GM23248 (cell line): ENCODE results near the gene WDR38. TPM values are rescaled to one million over a fixed set of nuclear protein-coding genes. Genes with fewer than 3 reads are reported as not detected.

Source experiments
- DNase-seq: peaks from one replicate; pipeline ENCODE4 v3.0.0-alpha.2; 2015
- H2AFZ ChIP-seq: fragments of 200-600 bp; sonication (generic); 2 replicates; pipeline ENCODE4 v1.6.1; 2016; ENCODE audit warnings: antibody characterized with exemption
- H3F3A ChIP-seq: fragments of 200-600 bp; sonication (generic); 2 replicates; pipeline ENCODE4 v1.6.1; 2016; ENCODE audit warnings: mild to moderate bottlenecking, antibody characterized with exemption, mixed run types; ENCODE audit not compliant: insufficient read depth
- H3K27ac ChIP-seq: fragments of 200-600 bp; sonication (generic); 2 replicates; pipeline ENCODE4 v1.5.1; 2016; ENCODE audit warnings: mild to moderate bottlenecking
- H3K27me3 ChIP-seq: fragments of 200-600 bp; sonication (generic); replicated peaks from 2 replicates; pipeline ENCODE4 v1.6.1; 2016; ENCODE audit warnings: mild to moderate bottlenecking; ENCODE audit not compliant: insufficient read depth
- H3K36me3 ChIP-seq: fragments of 200-600 bp; sonication (generic); 2 replicates; pipeline ENCODE4 v1.6.1; 2016; ENCODE audit warnings: low read depth, mild to moderate bottlenecking
- H3K4me1 ChIP-seq: fragments of 200-600 bp; sonication (generic); 2 replicates; pipeline ENCODE4 v1.6.1; 2016; ENCODE audit warnings: mild to moderate bottlenecking; ENCODE audit not compliant: insufficient read depth
- H3K4me2 ChIP-seq: fragments of 200-600 bp; sonication (generic); one replicate; pipeline ENCODE4 v1.6.1; 2016; ENCODE audit warnings: mild to moderate bottlenecking; ENCODE audit not compliant: unreplicated experiment
- H3K4me3 ChIP-seq: fragments of 200-600 bp; sonication (generic); 2 replicates; pipeline ENCODE4 v1.5.1; 2016; ENCODE audit warnings: mild to moderate bottlenecking
- H3K79me2 ChIP-seq: fragments of 200-600 bp; sonication (generic); 2 replicates; pipeline ENCODE4 v1.6.1; 2016; ENCODE audit warnings: mild to moderate bottlenecking; ENCODE audit not compliant: insufficient read depth
- H3K9ac ChIP-seq: fragments of 200-600 bp; sonication (generic); 2 replicates; pipeline ENCODE4 v1.6.1; 2016; ENCODE audit warnings: mild to moderate bottlenecking
- H3K9me2 ChIP-seq: fragments of 200-600 bp; sonication (generic); 2 replicates; pipeline ENCODE4 v1.6.1; 2016; ENCODE audit warnings: mixed run types, mild to moderate bottlenecking, moderate library complexity; ENCODE audit not compliant: insufficient read depth
- H3K9me3 ChIP-seq: fragments of 200-600 bp; sonication (generic); one replicate; pipeline ENCODE4 v1.6.1; 2017; ENCODE audit warnings: low read depth
- H4K20me1 ChIP-seq: fragments of 200-600 bp; sonication (generic); 2 replicates; pipeline ENCODE4 v1.6.0; 2016; ENCODE audit not compliant: insufficient read depth
- EZH2 ChIP-seq: fragments of 200-600 bp; sonication (generic); IDR thresholded peaks from 2 replicates; pipeline ENCODE4 v1.6.1; 2018; ENCODE audit warnings: antibody characterized with exemption, mild to moderate bottlenecking; ENCODE audit not compliant: insufficient read depth, poor library complexity, severe bottlenecking
- EZH2phosphoT487 ChIP-seq: fragments of 200-600 bp; sonication (generic); IDR thresholded peaks from 2 replicates; pipeline ENCODE4 v1.6.1; 2018; ENCODE audit warnings: antibody characterized with exemption, moderate library complexity, mild to moderate bottlenecking, low read depth; ENCODE audit not compliant: insufficient read depth
- WGBS, 2 experiments: methylation state at CpG; one replicate each; pipeline ENCODE4 v1.1.6; 2015 to 2017; ENCODE audit warnings: low lambda C conversion rate in 2 of 2, low coverage in 1 of 2; ENCODE audit errors: missing lambda C conversion rate in 2 of 2; 5-methylcytosine and 5-hydroxymethylcytosine counted together
- in situ Hi-C: fragments of 300-500 bp; cut with MboI; formaldehyde crosslinking; loops from 2 replicates; pipeline ENCODE4 v1.15.0; 2020
- polyA plus RNA-seq: library from polyadenylated mRNA; unstranded; fragments of >200 nt; fragmentation: Nextera tagmentation; extraction: Ambion mirVana; gene quantifications from 2 replicates; pipeline ENCODE4 v1.2.1, GENCODE V29; 2016
- total RNA-seq: library from RNA; depleted of rRNA; stranded (reverse); fragments of >200 nt; shearing (Covaris generic); gene quantifications from 2 replicates; pipeline ENCODE4 v1.2.3, GENCODE V29; 2014

The WDR38 gene
- total and polyA plus RNA-seq, 2 experiments from 2014 or later = not detected

DNA sequence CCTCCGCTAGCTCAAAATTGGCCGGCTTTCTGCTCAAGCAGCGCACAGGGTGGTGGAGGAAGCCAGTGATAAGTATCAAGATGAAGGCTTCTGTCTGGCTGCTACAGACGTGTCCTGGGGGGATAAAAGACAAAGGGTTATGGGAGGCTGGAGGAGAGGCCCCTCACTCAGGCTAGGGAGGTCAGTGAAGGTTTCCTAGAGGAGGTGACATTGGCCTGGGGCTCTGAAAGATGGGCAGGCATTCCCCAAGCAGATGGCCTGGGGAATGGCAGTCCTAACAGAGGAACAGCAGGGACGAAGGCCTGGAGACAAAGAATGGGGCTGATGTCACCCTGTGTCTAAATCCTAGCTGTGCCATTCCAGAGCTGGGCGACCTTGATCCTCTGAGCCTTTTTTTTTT is 44.0 kb upstream of the WDR38 start:
- Histone ChIP-seq H3K4me1 (peaks cover 27% of the 10 kb centered on the region), H3K9ac (no peak overlapping the region), H2AFZ (no peak overlapping the region), H3K4me3 (no peak overlapping the region), H3K79me2 (no peaks in the 10 kb centered on the region), H3K4me2 (no peak overlapping the region), H3K27ac (no peak overlapping the region), H3F3A (peaks cover 19% of the 10 kb centered on the region), H3K9me3 (no peaks in the 10 kb centered on the region), H3K27me3 (no peaks in the 10 kb centered on the region), H4K20me1 (no peaks in the 10 kb centered on the region), H3K9me2 (no peaks in the 10 kb centered on the region), H3K36me3 (no peaks in the 10 kb centered on the region)
- in situ Hi-C loops = no loop called here
- 94 to 96% methylated on average over 6 of the region's 6 CpGs for WGBS, 2 experiments
- no peak for DNase-seq
- TF ChIP-seq EZH2 = no peak

DNA sequence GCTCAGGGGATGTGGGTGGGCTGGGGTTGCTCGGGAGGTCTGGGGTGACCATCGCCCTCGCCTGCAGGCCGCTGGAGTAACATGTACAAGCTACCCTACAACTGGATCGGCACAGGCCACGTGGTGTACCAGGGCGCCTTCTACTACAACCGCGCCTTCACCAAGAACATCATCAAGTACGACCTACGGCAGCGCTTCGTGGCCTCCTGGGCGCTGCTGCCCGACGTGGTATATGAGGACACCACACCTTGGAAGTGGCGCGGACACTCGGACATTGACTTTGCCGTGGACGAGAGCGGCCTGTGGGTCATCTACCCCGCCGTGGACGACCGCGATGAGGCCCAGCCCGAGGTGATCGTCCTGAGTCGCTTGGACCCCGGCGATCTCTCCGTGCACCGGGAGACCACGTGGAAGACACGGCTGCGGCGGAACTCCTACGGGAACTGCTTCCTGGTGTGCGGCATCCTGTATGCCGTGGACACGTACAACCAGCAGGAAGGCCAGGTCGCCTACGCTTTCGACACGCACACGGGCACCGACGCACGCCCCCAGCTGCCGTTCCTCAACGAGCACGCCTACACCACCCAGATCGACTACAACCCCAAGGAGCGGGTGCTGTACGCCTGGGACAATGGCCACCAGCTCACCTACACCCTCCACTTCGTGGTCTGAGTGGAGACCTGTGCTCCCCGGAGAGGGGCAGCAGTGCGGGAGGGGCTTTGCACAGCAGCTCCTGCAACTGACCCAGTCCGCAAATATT is 43.3 kb upstream of the WDR38 start:
- in situ Hi-C loops = no loop called here
- no peaks in the 10 kb centered on the region for H3K27me3 ChIP-seq
- DNase-seq = no peak
- no peaks in the 10 kb centered on the region for H4K20me1 ChIP-seq
- H3K9ac ChIP-seq = no peak overlapping the region
- no peak overlapping the region for H3K27ac ChIP-seq
- no peaks in the 10 kb centered on the region for H3K36me3 ChIP-seq
- H3K4me1 ChIP-seq = peaks cover 27% of the 10 kb centered on the region
- H3K4me3 ChIP-seq = no peak overlapping the region
- no peaks in the 10 kb centered on the region for H3K79me2 ChIP-seq
- peaks cover 19% of the 10 kb centered on the region for H3F3A ChIP-seq
- H3K9me2 ChIP-seq = no peaks in the 10 kb centered on the region
- H2AFZ ChIP-seq = no peak overlapping the region; the same call in 1 of the 2 replicates
- 96 to 98% methylated on average over 57 to 59 of the region's 60 CpGs for WGBS, 2 experiments
- H3K9me3 ChIP-seq = no peaks in the 10 kb centered on the region
- H3K4me2 ChIP-seq = no peak overlapping the region
- no peak for TF ChIP-seq EZH2phosphoT487
- no peak for TF ChIP-seq EZH2

DNA sequence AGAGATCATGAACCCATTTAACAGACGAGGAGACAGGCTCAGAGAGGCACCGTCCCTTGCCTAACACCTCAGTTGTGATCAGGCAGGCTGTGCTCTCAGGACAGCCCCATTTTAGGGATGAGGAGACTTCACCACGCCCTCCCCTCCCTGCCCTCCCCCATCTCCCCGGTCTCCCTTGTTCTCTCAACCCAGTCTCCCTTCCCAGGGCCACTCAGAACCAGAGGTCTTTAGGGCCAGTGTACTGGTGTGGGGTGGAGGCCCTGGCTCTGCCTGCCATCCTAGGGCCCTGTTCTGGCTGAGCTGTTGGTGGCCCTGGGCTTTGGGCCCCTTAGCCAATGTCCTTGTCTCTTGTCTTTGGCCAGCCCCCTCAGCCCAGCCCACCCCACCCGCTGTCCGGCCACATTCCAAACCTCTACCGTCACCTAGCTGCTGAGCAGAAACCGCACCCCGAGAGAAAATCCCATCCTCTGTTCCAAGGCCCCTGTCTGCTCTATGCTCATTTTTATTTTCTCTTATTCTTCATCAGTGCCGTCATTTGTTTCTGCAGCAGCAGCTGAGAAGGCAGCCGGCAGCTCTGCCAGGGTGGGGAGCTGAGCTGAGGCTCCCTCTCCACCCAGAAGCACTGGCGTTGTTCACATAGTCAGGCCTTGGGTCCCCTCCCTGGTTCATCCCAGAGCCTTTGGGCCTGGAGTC is 42.5 kb upstream of the WDR38 start:
- Histone ChIP-seq H3K4me1 (peaks cover 27% of the 10 kb centered on the region), H3K79me2 (no peaks in the 10 kb centered on the region), H3K9ac (peak overlapping the region; percentile 70), H4K20me1 (no peaks in the 10 kb centered on the region), H3K4me3 (0 out of 2 replicates have a peak overlapping the region, but pooled peaks have one; percentile 11), H2AFZ (peak overlapping the region; percentile 83), H3K36me3 (no peaks in the 10 kb centered on the region), H3F3A (peaks cover 19% of the 10 kb centered on the region), H3K27me3 (no peaks in the 10 kb centered on the region), H3K27ac (peak overlapping the region; percentile 68), H3K9me3 (no peaks in the 10 kb centered on the region), H3K9me2 (no peaks in the 10 kb centered on the region), H3K4me2 (peak overlapping the region; percentile 59)
- DNase-seq = peak; percentile 85
- in situ Hi-C loops = no loop called here
- 20 to 25% methylated on average over 9 to 12 of the region's 12 CpGs for WGBS, 2 experiments
- no peak for TF ChIP-seq EZH2
- no peak for TF ChIP-seq EZH2phosphoT487

DNA sequence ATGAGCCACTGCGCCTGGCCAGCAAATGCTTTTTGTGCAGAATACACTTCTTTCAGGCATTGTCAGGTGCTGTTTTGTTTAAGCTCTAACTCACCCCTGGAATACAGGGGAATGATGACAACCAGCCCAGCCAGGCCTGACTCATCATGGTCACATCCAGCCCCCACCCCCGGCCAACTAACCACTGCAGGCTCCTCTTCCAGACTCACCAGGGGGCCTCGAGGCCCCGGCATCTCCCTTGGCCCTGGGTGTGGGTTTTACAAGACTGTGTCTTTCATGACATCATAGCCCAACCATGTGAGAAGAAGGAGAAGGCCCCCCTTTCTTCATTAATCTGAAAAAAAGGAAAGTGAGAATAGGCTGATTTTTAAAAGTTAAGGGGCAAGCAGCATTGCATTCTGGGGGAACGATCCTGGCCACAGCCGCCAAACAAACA is 40.8 kb upstream of the WDR38 start:
- Histone ChIP-seq H3K9me3 (no peaks in the 10 kb centered on the region), H3K4me2 (peak overlapping the region; percentile 59), H2AFZ (no peak overlapping the region), H3K9me2 (no peaks in the 10 kb centered on the region), H3K4me1 (peaks cover 27% of the 10 kb centered on the region), H3K79me2 (no peaks in the 10 kb centered on the region), H3K36me3 (no peaks in the 10 kb centered on the region), H3K27ac (peak overlapping the region; percentile 26; the same call in 1 of the 2 replicates), H3K4me3 (no peak overlapping the region), H4K20me1 (no peaks in the 10 kb centered on the region), H3K9ac (0 out of 2 replicates have a peak overlapping the region, but pooled peaks have one; percentile 70), H3F3A (peaks cover 19% of the 10 kb centered on the region), H3K27me3 (no peaks in the 10 kb centered on the region)
- TF ChIP-seq EZH2 = no peak
- no peak for TF ChIP-seq EZH2phosphoT487
- 20 to 25% methylated on average over 6 of the region's 6 CpGs for WGBS, 2 experiments
- in situ Hi-C loops = no loop called here
- DNase-seq = peak; percentile 97
